Esophagus muscularis mucosa (tissue), 4 donors: ENCODE measurements around the gene NXPE3. TPM values are rescaled to one million over a fixed set of nuclear protein-coding genes. Genes with fewer than 3 reads are reported as not detected.

Source experiments
- DNase-seq: peaks from one replicate; pipeline ENCODE4 v3.0.0-alpha.2; 2017; ENCODE audit errors: extremely low spot score
- H3K27ac ChIP-seq, 4 donors: fragments of 200-600 bp; sonication (generic); replicated peaks in 1 of 4; 1 replicate in 3 of 4; 2 replicates in 1 of 4; pipeline ENCODE4 v1.5.1; 2016 to 2019; ENCODE audit warnings: mild to moderate bottlenecking in 1 of 4
- H3K27me3 ChIP-seq, 4 donors: fragments of 200-600 bp; sonication (generic); one replicate each; pipeline versions ENCODE4 v1.5.1 to v1.6.0; 2016 to 2019
- H3K36me3 ChIP-seq, 4 donors: fragments of 200-600 bp; sonication (generic); one replicate each; pipeline ENCODE4 v1.5.1; 2016 to 2019
- H3K4me1 ChIP-seq, 4 donors: fragments of 200-600 bp; sonication (generic); one replicate each; pipeline ENCODE4 v1.5.1; 2016 to 2019
- H3K4me3 ChIP-seq, 4 donors: fragments of 200-600 bp; sonication (generic); 1 replicate in 2 of 4; 2 replicates in 2 of 4; pipeline ENCODE4 v1.5.1; 2016 to 2019; ENCODE audit warnings: mild to moderate bottlenecking in 4 of 4, moderate library complexity in 1 of 4
- H3K9me3 ChIP-seq, 4 donors: fragments of 200-600 bp; sonication (generic); 1 replicate in 3 of 4; 2 replicates in 1 of 4; pipeline ENCODE4 v1.5.1; 2016 to 2019
- CTCF ChIP-seq, 3 experiments: fragments of 200-600 bp in 2 of 3; fragments of 450-650 bp in 1 of 3; sonication (generic) in 2 of 3; IDR thresholded peaks; one replicate each; pipeline ENCODE4 v1.5.1; 2017 to 2019; ENCODE audit warnings: antibody characterized with exemption in 3 of 3, mild to moderate bottlenecking in 2 of 3, moderate library complexity in 1 of 3
- EP300 ChIP-seq: sonication (generic); formaldehyde crosslinking; IDR thresholded peaks from one replicate; pipeline ENCODE4 v1.6.1; 2017; ENCODE audit warnings: antibody characterized with exemption
- POLR2A ChIP-seq: fragments of 450-650 bp; IDR thresholded peaks from one replicate; pipeline ENCODE4 v1.6.1; 2017; ENCODE audit warnings: antibody characterized with exemption, moderate library complexity, mild to moderate bottlenecking, low read depth
- POLR2AphosphoS5 ChIP-seq, 2 donors: sonication (generic); formaldehyde crosslinking; IDR thresholded peaks; one replicate each; pipeline ENCODE4 v1.6.1; 2017; ENCODE audit warnings: antibody characterized with exemption in 2 of 2
- WGBS: methylation state at CpG from one replicate; pipeline ENCODE4 v1.1.5; 2018; 5-methylcytosine and 5-hydroxymethylcytosine counted together
- intact Hi-C: fragments of 100-400 bp; cut with DNase I; formaldehyde crosslinking; loops from one replicate; pipeline ENCODE4 v1.15.1; 2023
- total RNA-seq, 4 donors: library from RNA; depleted of rRNA; stranded (reverse); fragments of >200 nt; gene quantifications; one replicate each; pipeline versions ENCODE4 v1.1.0 to v1.2.1, GENCODE V29; 2016

Gene NXPE3
- total RNA-seq, 4 donors from 2014 or later, result 12.4 to 19.5 (median 17.8) TPM

DNA sequence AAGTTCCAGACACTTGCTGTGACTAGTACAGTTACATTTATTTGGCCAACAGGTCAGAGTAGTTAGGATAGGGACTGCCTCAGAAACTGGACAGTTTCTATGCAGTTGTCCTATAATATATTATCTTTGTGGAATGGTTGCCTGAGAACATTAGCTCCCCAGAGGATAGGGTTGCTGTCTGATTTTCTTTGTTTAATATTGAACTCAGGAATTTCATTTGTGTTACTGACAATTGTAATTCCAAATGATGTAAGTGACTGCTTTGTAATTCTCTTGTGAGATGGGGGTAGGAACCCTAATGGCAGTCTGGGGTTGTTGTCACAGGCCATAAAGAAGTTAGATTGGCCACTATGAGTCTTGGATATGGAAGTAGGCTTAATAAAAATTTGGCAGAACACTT lies 2.2 kb downstream of the NXPE3 start:
- no peak for DNase-seq
- TF ChIP-seq CTCF (IDR thresholded peaks at IDR 0.05) (no peak), POLR2A (no peak), POLR2AphosphoS5 (IDR thresholded peaks at IDR 0.05) (no peak), EP300 (no peak)
- H3K4me3 ChIP-seq, result peak overlapping the region in 2 of 4 donors; percentile 72 to 94
- H3K27me3 ChIP-seq, result no peaks in the 10 kb centered on the region
- H3K9me3 ChIP-seq, result no peaks in the 10 kb centered on the region
- peaks cover 19 to 40% (median 37%) of the 10 kb centered on the region in 4 donors for H3K36me3 ChIP-seq
- intact Hi-C loops, result no loop called here
- H3K27ac ChIP-seq, result peak overlapping the region in 1 of 4 donors; percentile 88
- peaks cover 21 to 45% (median 40%) of the 10 kb centered on the region in 4 donors for H3K4me1 ChIP-seq

GRCh38 chr3:101784855-101785613 lies 6.0 kb downstream of the NXPE3 start:
- 71% methylated on average over 5 of the region's 5 CpGs for WGBS
- H3K36me3 ChIP-seq, result peaks cover 26 to 75% (median 63%) of the 10 kb centered on the region in 4 donors
- H3K9me3 ChIP-seq, result no peaks in the 10 kb centered on the region
- intact Hi-C loops, result no loop called here
- H3K4me3 ChIP-seq, result no peak overlapping the region
- no peaks in the 10 kb centered on the region for H3K27me3 ChIP-seq
- no peak for DNase-seq
- H3K4me1 ChIP-seq, result peaks cover 12 to 31% (median 29%) of the 10 kb centered on the region in 4 donors
- TF ChIP-seq POLR2A, result no peak
- TF ChIP-seq EP300, result no peak
- peak in 1 of 2 donors; percentile 17 for TF ChIP-seq POLR2AphosphoS5 (IDR thresholded peaks at IDR 0.05)
- TF ChIP-seq CTCF (IDR thresholded peaks at IDR 0.05), result no peak
- peak overlapping the region; percentile 34 to 51 (median 43) for H3K27ac ChIP-seq

DNA sequence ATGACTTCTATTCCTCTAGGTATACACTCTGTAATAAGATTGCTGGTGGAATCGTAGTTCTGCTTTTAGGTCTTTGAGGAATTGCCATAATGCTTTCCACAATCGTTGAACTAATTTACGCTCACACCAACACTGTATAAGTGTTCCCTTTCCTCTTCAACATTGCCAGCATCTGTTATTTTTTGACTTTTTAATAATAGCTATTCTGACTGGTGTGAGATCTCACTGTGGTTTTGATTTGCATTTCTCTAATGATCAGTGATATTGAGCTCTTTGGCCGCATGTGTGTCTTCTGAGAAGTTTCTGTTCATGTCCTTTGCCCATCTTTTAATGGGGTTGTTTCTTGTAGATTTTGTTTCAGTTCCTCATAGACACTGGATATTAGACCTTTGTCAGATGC lies 12.8 kb downstream of the NXPE3 start:
- no peak overlapping the region for H3K4me3 ChIP-seq
- no peak for DNase-seq
- no peak for TF ChIP-seq POLR2AphosphoS5 (IDR thresholded peaks at IDR 0.05)
- 97% methylated on average over 4 of the region's 4 CpGs for WGBS
- no peak overlapping the region for H3K27ac ChIP-seq
- intact Hi-C loops, result no loop called here
- H3K4me1 ChIP-seq, result peaks cover 0 to 5% (median 0%) of the 10 kb centered on the region in 4 donors
- no peaks in the 10 kb centered on the region for H3K9me3 ChIP-seq
- peaks cover 14 to 74% (median 56%) of the 10 kb centered on the region in 4 donors for H3K36me3 ChIP-seq
- no peaks in the 10 kb centered on the region for H3K27me3 ChIP-seq

GRCh38 chr3:101796077-101796680 lies 17.2 kb downstream of the NXPE3 start:
- Histone ChIP-seq H3K27me3 (no peaks in the 10 kb centered on the region), H3K4me3 (no peak overlapping the region), H3K36me3 (peaks cover 0 to 45% (median 32%) of the 10 kb centered on the region in 4 donors), H3K4me1 (no peaks in the 10 kb centered on the region), H3K27ac (no peak overlapping the region), H3K9me3 (no peaks in the 10 kb centered on the region)
- WGBS, result 100% methylated on average over 3 of the region's 3 CpGs
- intact Hi-C loops, result no loop called here
- no peak for DNase-seq
- no peak for TF ChIP-seq POLR2AphosphoS5 (IDR thresholded peaks at IDR 0.05)
- no peak for TF ChIP-seq EP300
- TF ChIP-seq POLR2A, result no peak
- TF ChIP-seq CTCF (IDR thresholded peaks at IDR 0.05), result no peak

DNA sequence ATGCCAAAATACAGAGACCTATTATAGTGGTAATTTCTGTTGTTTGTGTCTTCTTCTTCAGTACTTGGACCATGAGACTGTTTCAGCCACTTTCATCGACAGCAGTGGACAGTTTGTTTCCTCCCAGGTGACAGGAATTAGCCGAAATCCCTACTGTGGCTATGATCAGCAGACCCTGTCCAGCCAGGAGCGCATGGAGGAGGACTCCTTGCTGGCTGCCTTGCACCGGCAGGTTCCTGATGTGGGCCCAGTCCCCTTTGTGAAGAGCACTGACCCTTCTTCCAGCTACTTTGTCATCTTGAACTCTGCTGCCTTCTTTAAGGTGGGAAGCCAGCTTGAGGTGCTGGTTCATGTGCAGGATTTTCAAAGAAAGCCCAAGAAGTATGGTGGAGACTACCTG lies 22.2 kb downstream of the NXPE3 start:
- Histone ChIP-seq H3K4me1 (peaks cover 0 to 9% (median 0%) of the 10 kb centered on the region in 4 donors), H3K36me3 (peaks cover 0 to 36% (median 30%) of the 10 kb centered on the region in 4 donors), H3K9me3 (no peaks in the 10 kb centered on the region), H3K4me3 (no peak overlapping the region), H3K27ac (no peak overlapping the region), H3K27me3 (no peaks in the 10 kb centered on the region)
- no peak for TF ChIP-seq POLR2AphosphoS5 (IDR thresholded peaks at IDR 0.05)
- no peak for TF ChIP-seq POLR2A
- TF ChIP-seq CTCF (IDR thresholded peaks at IDR 0.05), result no peak
- TF ChIP-seq EP300, result no peak
- intact Hi-C loops, result loop anchor here (10.0 kb wide), 1 partner anchor 734 kb away; no protein-coding TSS in a partner anchor
- no peak for DNase-seq
- 91% methylated on average over 4 of the region's 4 CpGs for WGBS
